C4-2B (cell line): ENCODE results near the gene HTR3C.

Experiments
- CTCF ChIP-seq: fragments of 450-650 bp; conservative IDR thresholded peaks from 2 replicates; pipeline ENCODE4 v1.5.1; 2017; ENCODE audit warnings: mild to moderate bottlenecking
- ZFX ChIP-seq: fragments of 450-650 bp; IDR thresholded peaks from 2 replicates; pipeline ENCODE4 v1.6.1; 2017

- TF ChIP-seq CTCF: no peak
- no peak for TF ChIP-seq ZFX
Measured at GRCh38 chr3:184082465-184082864, 29.6 kb downstream of the HTR3C start.
